Epithelial cell of proximal tubule (primary cell): Measurements from ENCODE around the gene INSIG2. TPM values are rescaled to one million over a fixed set of nuclear protein-coding genes. Genes with fewer than 3 reads are reported as not detected.

Experiments used
- DNase-seq: peaks from one replicate; pipeline ENCODE4 v3.0.0-alpha.2; 2011; ENCODE audit warnings: low read depth
- H3K4me3 ChIP-seq: 2 replicates; pipeline ENCODE4 v1.5.1; 2011; ENCODE audit warnings: low read depth, mild to moderate bottlenecking, low read length
- CTCF ChIP-seq: conservative IDR thresholded peaks from 2 replicates; pipeline ENCODE4 v1.5.1; 2012; ENCODE audit warnings: low read depth, mild to moderate bottlenecking, low read length
- total RNA-seq: library from RNA; depleted of rRNA; stranded (reverse); fragments of >200 nt; gene quantifications from 2 replicates; pipeline ENCODE4 v1.2.3, GENCODE V29; 2015

The INSIG2 gene
- total RNA-seq, 1 donor from 2014 or later, result 9.1 TPM

DNA sequence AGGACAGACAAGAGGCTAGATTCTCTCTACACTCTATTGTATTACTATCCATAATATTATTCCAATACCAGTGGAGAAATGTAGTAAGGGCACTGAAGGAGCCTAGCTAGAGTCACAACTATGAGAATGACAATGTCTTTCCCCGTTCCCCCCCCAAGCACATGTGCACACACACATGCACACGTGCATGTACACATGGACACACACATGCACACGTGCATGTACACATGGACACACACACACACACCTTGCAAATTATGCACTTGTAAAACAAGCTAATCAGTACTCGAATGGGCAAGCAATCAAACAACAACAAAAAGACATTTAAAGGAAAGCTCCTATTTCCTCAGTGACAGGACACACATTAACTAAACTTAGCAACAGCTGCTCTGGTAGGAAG lies 65.2 kb downstream of the INSIG2 start:
- no peak for TF ChIP-seq CTCF
- no peak overlapping the region for H3K4me3 ChIP-seq
- DNase-seq, result no peak

GRCh38 chr2:118154176-118154575 lies 65.9 kb downstream of the INSIG2 start:
- DNase-seq, result no peak
- H3K4me3 ChIP-seq, result no peak overlapping the region
- TF ChIP-seq CTCF, result no peak

Other genes starting within 250 kb of the INSIG2 start
- gene CCDC93, start 74.4 kb upstream of the INSIG2 start, total RNA-seq, result 9.9 and 13.2 TPM in 2 replicates